HG02798 (cell line): ENCODE data around the gene CD1C.
"Not testable (repeated sequence)": the region's sequence is repeated elsewhere in the genome, so short reads cannot be mapped to it uniquely, and the experiment has no call there.

Experiments used
- ATAC-seq: cut with Tn5 transposase; IDR thresholded peaks from one replicate; pipeline ENCODE4 v1.9.1; 2021; ENCODE audit warnings: mild to moderate bottlenecking; ENCODE audit not compliant: unreplicated experiment, poor library complexity

The CD1C gene

DNA sequence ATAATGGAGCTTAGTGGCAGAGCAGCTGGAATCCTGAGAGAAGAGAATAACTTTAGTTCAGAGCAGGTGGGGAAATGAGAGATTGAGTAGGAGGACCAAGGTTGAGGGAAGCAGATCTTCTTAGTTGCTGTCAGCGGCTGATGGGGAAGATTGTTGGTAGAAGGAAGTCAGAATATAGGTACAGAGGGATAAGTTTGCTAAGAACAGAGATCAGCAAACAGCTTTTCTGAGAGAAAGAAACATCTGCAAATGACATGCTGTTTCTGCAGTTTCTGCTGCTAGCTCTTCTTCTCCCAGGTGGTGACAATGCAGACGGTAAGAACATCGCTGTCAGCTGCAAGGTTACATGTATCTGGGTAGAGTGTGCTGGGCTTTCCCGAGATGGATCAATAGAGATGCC, at the start of gene CD1C:
CD1C (plus strand) TSS at position 113 of the 400 bp plus-strand sequence; CDS start at position 255, 142 bp downstream.
- ATAC-seq, result peak; percentile 25

DNA sequence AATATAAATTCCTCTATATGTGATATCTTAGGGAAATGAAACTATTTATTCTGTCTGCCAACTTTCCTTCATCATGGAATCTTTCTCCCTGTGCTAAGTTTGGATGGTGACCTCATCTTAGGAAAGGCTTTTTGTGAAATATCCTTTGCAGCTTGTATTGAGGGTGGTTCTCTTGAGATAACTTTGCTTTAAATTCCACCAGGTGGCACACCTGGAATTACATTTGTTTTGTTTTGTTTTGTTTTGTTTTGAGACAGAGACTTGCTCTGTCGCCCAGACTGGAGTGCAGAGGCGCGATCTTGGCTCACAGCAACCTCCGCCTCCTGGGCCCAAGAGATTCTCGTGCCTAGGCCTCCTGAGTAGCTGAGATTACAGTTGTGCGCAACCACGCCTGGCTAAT, 43.1 kb upstream of the CD1C start:
- no peak for ATAC-seq

GRCh38 chr1:158248118-158248517, 41.6 kb upstream of the CD1C start:
- ATAC-seq, result no peak

DNA sequence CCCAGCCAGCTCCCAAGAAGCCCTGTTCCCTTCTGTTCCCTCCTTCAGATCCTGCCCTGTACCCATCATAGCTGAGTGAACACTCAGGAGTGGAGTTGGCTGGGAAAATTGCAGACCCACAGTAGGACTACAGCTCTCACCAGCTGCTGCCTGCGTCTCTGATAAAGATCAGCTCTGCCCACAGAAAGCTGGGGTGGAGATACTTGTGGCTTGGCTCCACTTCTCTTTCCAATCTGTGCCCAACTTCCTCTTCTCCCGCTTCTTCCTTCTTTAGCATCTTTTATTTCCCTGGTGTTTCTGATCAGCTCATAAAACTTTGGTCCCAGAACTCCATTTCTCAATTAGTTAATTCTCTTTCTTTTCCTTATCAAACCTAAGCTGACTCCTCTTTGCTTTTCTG, 41.0 kb upstream of the CD1C start:
- ATAC-seq, result no peak

DNA sequence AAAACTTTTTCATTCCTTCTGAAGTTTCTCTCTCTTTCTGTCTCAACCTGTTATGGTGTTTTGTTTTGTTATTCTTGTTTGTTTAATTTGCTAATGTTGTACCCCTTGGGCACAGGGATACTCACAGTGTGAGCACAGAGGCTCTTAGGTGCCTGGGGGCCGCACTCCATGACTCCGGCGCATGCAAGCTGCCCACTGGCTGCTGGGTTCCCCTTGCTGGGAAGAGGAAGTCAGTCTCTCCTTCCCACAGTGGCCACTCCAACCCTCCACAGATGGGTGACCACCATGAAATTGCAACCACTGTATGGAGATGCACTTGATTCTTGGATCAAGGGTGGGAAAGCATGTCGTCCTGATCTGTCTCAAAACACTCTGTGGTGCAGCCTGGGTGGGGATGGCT, 40.1 kb upstream of the CD1C start:
- ATAC-seq, result no peak

DNA sequence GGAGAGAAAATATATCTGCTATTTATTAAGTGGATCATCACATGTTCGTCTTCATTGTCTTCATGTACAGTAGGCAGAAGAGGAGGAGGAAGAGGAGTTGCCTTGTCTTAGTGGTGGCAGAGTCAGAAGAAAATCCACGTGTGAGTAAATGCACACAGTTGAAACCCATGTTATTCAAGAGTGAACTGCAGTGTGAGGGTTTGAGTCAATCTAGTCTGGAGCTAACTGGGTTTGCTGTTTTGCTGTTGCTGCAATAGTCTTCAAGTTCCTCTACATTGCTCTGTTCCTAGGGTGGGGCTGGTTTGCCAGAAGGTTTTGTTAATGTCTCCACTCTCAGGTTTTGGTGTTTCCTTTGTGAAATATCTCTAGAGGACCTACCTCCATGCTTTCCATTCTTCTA, 38.6 kb upstream of the CD1C start:
- no peak for ATAC-seq

GRCh38 chr1:158255656-158256055, 34.1 kb upstream of the CD1C start:
- no peak for ATAC-seq

DNA sequence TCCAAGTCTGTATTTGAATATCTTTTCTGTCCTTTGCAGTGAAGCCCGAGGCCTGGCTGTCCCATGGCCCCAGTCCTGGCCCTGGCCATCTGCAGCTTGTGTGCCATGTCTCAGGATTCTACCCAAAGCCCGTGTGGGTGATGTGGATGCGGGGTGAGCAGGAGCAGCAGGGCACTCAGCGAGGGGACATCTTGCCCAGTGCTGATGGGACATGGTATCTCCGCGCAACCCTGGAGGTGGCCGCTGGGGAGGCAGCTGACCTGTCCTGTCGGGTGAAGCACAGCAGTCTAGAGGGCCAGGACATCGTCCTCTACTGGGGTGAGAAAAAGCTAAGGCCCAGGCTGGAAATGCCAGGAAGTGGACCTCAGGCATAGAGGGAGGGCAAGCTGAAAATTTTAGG, 33.0 kb upstream of the CD1C start:
- ATAC-seq, result not testable (repeated sequence)

DNA sequence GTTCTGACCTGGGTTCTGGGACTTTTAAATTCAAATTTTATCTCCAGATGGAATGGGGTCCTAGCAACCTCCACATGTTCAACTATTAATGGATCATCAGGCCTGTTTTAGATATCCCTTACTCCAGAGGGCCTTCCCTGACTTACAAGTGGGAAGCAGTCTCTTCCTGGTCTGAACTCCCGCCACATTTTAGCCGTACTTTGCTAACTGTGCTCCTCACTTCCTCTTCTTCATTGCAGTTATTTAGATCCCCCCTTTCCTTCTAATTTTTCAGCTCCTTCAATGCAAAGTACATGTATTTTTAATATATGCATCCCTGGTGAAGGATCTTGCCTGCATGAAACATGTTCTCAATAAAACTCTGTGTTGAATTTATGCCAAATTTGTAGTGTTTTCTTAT, 31.8 kb upstream of the CD1C start:
- ATAC-seq, result no peak

GRCh38 chr1:158259117-158259516, 30.6 kb upstream of the CD1C start:
- no peak for ATAC-seq

DNA sequence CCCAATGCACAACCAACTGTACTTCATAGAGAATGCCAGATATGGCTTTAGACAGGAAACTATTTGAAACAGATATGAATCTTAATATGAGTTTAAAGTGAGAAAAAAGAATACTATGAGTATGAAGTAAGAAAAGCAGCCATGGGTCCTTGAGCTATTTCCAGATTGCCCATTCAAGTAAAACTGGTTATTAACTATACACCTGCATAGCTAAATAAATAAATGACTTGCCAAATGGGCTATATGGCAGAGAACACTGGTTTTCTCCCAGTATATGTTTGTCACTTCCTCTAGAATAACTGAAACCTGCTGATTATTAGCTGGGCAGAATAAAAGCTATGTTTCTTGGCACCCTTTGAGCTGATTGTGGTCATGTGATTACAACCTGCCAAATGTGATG, 17.0 kb upstream of the CD1C start:
- ATAC-seq, result no peak

- peak; percentile 80 for ATAC-seq
These were observed 14.9 kb upstream of the CD1C start for GRCh38 chr1:158274797-158275196.

GRCh38 chr1:158282421-158282820, 7.3 kb upstream of the CD1C start:
- ATAC-seq, result not testable (repeated sequence)

DNA sequence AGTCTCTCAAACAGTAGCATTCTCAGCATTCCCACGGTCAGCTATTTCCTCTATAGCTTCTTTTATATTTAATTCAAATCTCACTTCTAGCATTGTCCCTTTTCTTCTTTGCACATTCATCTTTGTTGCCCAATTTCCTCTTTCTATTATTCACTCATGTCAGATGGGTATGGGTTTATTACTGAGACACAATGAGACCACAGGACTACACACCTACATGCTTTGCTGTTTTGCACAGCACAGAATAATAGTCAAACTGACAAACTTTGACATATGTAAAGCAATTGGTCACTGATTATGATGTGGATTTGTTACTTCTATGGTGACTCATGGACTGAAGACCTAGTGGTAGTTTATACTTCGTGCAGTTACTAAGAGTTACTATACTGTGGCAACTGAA, 5.8 kb upstream of the CD1C start:
- peak; percentile 51 for ATAC-seq

DNA sequence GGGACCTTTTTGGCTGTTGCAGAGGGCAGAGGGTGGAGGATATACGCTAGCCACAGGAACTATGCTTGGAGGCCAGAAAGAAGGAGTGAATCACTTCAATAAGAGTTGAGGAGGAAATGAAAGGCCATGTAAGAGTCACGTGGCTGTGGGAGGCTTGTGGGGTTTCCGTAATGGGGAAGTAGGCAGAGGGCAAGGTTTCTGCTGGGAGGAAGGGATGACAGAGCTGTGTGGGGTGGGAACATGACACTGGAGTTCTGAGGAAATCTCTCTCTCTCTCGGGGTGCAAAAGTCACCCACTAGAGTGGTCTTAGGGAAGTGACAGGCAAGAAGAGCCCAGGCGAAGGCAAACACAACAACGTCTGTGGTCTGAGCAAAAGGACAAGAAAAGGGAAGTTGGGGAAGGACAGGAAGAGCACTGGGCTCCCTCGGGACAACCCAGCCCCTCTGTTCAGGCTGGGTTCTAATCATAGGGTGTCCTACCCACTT, 3.9 kb upstream of the CD1C start:
- ATAC-seq, result peak; percentile 62

DNA sequence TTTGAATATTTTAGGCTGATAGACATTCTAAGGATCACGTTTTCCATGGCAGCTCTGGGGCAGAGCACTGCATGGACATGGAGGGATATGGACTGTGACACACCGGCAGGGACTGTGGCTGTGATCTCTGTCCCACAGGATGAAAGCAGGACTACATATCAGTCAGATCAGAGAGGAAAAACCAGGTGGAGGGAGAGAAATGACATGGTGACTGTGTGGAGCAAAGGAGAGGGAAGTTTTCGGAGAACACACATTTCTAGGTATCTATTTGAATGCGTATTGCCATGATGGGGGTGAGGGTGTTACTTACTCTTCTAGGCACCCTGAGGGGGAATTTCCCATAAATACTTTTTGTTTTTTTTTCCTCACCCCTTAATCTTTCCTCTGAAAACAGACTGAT, 3.2 kb upstream of the CD1C start:
- no peak for ATAC-seq

- ATAC-seq, result no peak
These were observed 2.8 kb upstream of the CD1C start for GRCh38 chr1:158286941-158287346.

DNA sequence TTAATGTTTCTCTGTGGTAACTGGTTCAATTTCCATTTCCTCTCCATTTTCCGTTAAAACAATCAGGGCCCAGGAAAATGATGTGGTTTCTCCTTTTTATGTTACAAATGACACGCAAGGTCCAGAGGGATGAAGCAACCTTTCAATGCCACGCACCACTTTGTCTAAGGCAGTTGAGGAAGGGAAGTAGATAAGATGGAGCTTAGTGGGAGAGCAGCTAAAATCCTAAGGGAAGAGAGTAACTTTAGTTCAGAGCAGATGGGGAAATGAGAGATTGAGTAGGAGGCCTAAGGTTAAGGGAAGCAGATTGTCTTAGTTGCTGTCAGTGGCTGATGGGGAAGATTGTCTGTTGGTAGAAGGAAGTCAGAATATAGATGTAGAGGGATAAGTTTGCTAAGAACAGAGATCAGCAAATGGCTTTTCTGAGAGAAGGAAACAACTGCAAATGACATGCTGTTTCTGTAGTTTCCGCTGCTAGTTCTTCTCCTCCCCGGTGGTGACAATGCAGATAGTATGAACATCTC, 660 bp downstream of the CD1C start:
- ATAC-seq, result no peak

GRCh38 chr1:158295791-158296190, 6.1 kb downstream of the CD1C start:
- ATAC-seq, result no peak

- ATAC-seq, result peak; percentile 56
These were observed 20.9 kb downstream of the CD1C start for GRCh38 chr1:158310623-158311022.

- ATAC-seq, result peak; percentile 38
These were observed 21.3 kb downstream of the CD1C start for GRCh38 chr1:158311066-158311465.

DNA sequence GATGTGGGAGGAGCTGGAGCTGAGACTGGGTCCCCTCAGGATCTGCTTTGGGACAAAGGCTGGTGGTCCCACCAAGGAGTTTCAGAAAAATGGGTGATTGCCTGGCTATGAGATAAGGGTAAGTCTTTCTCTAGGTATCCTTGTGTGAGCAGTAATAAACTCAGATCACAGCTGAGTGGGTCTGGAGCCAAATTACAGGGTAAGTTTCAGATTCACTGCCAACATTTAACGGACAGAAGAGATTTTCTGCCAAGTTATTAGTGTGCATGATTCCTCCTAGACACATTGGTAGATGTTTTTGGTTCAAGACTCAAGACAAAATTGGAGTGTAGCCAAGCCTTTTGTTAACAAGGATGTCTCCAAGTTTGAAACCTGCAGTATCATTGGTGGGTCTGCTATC, 34.1 kb downstream of the CD1C start:
- no peak for ATAC-seq

DNA sequence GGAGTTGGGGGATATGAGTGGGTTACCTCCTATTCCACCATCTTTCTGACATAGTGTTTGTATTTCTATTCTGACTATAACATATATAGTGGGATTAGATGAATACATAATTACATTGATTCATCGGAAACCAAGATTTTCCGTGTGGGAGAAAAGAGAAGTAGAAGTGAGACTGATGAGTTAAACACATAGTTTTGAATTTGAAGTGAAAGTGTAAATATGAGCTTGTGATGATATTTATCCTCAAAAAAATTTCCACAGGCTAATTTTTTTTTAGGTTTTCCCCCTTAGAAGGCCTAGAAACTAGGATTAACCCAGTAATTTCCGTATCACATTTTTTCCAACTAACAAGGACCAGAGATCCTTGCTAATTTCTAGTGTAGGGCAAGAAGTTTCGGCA, 34.7 kb downstream of the CD1C start:
- no peak for ATAC-seq
